Activated CD4-positive, CD25-positive, alpha-beta regulatory T cell treated with anti-CD3 and anti-CD28 coated beads, Interleukin-2, amount 50 U/mL, for 24 hours (primary cell): ENCODE results near the gene RARRES1.

Experiments
- ATAC-seq, 2 donors: fragments of 150-1000 bp; cut with Tn5 transposase; one replicate each; pipeline ENCODE4 v1.10.0; 2021; ENCODE audit warnings: mild to moderate bottlenecking in 1 of 2, moderate library complexity in 1 of 2

Gene RARRES1

GRCh38 chr3:158731938-158732855, at the start of gene RARRES1:
Gene RARRES1, minus strand, starts transcription at chr3:158732457. Its CDS starts 42 bp downstream, at chr3:158732415.
- ATAC-seq = peak; percentile 49 to 52

GRCh38 chr3:158781849-158782248, 49.6 kb upstream of the RARRES1 start:
- ATAC-seq = no peak

- ATAC-seq = no peak
Observed at GRCh38 chr3:158781191-158781590, 48.9 kb upstream of the RARRES1 start.

GRCh38 chr3:158780766-158781165, 48.5 kb upstream of the RARRES1 start:
- no peak for ATAC-seq

DNA sequence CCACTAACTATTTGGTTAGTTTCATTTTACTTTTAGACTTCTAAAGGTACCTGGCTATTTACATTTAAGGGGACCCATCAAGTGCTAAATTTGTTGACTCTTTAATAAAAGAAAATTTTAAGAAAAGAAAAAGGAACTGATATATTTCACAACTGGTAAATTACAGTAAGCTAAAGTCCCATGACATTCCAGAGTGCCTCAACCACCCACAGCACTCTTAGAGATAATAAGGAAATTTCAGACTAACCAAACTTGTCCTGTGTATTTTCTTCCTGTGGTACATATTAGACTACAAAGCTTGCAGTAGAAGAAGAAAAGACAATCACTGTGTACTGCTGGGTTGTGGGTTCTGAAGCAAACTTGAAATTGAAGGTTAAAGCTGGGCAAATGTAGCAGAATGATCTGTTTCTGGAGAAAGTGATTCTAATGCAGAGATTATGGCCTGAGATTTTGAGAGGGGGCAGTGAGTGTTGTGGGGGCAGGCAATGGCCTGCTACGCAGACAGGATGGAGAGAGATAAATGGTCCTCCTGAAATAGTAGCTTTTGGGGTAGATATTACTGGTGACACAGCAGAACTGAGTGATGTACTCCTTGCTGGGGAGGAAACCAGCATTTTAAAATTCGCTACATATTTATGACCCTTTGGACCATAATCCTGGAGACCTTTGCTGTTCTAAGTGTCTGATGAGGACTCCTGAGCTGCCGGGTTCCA, 45.1 kb upstream of the RARRES1 start:
- no peak for ATAC-seq

DNA sequence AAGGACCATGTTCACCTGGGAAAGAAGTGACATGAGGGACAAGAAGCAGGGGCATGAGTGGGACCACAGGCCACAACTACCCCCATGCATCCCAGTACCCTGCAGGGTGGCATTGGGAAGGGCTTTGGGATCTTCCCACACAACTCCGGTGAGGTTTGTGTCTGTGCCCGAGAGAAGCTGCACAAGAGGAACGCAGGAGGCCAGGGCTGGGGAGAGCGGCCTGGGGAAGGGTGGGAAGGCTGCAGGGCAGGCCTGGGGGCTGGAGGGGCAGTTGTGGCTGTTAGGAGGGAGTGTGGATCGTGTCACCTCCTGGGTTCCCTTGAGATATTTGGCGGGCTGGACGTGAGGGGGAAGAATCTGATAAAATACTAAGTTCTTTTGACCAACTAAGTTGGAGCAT, 44.3 kb upstream of the RARRES1 start:
- no peak for ATAC-seq

DNA sequence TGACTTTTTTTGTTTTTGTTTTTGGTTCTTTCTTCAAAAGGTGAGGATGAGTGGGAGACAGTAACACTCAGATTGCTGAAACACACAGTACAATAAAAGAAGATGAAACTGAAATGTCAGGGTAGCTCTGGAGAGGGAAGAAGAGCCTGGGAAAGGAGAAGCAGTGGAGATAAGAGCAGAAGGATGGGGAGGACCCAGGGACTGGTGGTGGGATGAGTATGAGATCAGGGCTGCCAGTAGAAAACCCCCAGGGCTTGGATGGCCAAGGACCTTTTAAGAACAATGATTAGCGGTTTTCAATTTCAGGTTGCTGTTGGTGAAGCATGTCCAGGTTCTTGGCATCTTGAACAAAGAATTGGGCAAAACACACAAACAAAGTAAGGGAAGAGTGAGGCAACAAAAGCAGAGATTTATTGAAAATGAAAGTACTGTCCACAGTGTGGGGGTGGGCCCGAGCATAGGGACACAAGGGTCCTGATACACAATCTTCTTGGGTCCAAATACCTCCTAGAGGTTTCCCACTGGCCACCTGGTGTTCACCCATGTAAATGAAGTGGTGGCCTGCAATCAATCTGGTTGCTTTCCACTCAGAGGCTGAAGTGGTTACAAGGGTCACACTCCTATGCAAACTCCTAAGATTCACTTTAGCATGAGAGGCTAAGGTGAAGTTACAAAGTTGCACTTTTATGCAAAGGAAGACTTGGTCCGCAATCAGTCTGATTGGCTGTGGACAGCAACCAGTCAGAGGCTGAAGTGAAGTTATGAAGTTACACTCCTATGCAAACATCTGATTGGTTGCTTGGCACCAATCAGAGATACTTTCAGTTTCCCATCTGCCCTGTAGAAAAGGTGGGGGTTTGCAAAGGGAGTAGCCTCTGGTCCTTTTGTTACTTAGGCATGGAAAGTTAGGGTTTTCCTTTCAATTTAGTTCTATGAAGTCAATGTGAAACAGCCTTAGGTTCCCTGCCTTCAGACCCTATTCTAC, 43.5 kb upstream of the RARRES1 start:
- ATAC-seq = no peak

- ATAC-seq = no peak
Observed at GRCh38 chr3:158774965-158775364, 42.7 kb upstream of the RARRES1 start.

GRCh38 chr3:158773845-158774830, 41.9 kb upstream of the RARRES1 start:
- no peak for ATAC-seq

DNA sequence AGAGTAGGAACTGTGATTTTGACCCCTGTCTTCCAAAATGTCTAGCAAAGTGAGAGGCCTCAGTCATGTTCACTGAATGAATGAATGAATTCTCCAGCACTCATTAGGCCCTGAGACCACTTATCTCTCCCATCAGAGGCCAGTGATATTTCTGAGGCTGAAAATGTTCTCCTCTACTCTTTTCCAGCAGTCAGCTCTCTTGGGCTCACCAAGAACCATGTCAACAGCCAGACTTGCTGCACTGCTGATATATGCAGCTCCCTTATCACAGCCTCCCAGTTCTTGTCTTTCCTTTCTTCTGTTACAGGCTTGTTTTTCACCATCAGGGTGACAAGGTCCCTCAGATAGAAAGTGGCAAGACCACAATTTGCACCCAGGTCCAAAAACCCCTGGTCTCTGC, 40.9 kb upstream of the RARRES1 start:
- no peak for ATAC-seq

DNA sequence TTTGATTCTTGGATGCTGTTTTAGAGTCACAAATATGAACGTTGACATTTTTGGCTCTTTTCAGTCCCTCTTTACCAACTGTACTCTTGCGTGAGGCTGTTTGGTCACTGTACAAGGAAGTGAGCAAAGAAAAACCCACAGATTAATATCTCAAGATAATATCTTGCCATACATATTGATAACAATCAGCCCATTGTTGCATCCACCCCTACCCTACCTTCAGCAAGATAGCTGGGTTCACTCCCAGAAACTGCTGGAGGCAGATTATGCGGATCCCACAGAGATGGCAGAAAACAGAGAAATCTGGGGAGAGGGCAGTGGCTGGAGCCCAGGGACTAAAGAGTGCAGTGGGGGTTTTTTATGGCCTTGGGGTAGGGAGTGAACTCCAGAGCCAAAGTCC, 39.7 kb upstream of the RARRES1 start:
- no peak for ATAC-seq

GRCh38 chr3:158771577-158771976, 39.3 kb upstream of the RARRES1 start:
- ATAC-seq = no peak

DNA sequence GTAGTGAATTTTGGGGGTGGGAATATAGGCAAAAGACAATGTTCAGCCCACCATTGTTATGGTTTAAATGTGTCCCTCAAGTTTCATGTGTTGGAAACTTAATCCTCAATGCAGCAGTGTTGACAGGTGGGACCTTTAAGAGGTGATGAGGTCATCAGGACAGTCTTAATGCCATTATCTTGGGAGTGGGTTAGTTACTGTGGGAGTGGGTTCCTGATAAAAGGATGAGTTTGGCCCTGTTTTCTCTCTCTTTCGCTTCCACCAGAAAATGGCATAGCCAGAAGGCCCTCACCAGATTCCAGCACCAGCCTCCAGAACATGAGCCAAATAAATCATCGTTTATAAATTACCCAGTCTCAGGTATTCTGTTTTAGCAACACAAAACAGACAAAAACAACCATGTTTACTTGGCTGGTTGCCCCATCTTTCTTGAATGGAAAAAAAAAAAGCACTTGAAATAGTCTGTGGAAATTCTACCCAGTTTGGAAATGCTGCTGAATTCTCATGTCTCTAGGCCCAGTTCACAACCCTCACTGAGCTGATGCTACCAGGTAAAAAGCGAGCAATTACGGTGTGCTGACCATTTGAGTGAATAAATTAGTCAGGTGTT, 38.6 kb upstream of the RARRES1 start:
- ATAC-seq = no peak

DNA sequence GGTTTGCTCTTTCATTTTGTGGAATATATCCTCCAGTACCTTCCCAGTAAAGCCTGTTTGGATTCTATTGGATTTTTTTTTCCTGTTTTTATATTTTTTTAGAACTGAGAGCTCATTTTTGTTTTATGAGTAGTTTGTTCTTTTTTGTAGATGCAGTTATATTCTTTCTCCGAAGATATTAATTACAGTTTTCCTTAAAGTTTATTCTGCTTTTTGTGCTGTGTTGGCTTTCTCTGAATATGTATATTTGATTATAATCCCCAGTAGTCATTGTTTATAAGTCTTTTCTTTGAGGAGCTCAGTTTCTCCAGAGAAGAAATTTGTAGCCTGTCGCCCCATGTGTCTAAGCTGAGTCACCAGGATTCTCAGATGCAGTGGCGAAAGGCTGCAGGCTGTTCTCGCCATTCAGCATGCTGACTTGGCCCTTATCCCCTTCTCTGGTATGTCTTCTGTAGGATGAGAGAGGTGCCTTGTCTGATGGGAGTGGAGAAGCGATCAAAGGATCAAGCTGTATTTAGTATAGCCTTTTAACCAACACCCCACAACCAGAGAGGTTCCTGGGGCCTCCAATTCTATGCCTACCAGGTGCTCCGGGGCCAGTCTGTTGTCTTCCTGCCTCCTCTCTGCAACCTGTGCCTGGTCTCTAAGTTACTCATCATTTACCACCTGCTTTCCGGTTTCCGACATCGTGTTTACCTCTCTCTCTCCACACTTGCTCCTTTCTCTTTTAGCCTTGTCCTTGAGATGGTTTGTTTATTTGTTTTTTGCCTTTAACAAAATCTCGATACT, 37.9 kb upstream of the RARRES1 start:
- ATAC-seq = no peak

GRCh38 chr3:158769549-158769948, 37.3 kb upstream of the RARRES1 start:
- ATAC-seq = no peak

DNA sequence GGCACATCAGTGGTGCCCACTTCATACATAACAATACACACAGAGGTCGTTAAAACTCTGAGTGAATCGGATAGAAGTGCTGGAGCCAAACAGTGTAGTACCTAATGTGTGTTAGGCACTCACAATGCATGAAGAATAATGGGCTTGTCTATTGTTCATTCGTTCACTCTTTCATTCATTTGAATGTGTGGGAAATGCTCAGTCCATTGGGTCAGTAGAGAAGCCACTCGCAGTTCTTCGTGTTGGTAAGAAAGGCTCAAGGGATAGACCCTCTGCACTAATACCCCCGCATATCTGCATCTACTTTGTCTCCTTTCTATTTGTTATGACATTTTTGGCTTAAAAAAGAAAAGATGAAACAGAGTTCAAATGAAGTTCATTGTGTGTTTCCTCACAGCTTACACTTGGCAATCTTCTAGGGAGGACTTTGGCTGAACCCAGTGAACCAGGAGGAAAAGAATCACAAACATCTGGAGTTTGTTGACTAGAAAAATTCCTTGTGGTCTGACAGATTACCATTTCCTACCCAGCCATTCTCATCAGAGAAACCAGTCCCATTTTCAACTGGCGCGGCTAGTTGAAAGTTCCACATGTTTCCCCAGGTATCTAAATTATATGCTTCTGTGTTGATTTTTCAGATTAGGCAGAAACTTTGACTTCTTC, 36.8 kb upstream of the RARRES1 start:
- ATAC-seq = no peak

- ATAC-seq = no peak
Observed at GRCh38 chr3:158768361-158768787, 36.1 kb upstream of the RARRES1 start.

GRCh38 chr3:158766364-158766763, 34.1 kb upstream of the RARRES1 start:
- no peak for ATAC-seq

- no peak for ATAC-seq
Observed at GRCh38 chr3:158765518-158766205, 33.4 kb upstream of the RARRES1 start.
